NT2/D1 (cell line): Measurements from ENCODE around the gene CDC26.
"Not testable (repeated sequence)": the region's sequence is repeated elsewhere in the genome, so short reads cannot be mapped to it uniquely, and the experiment has no call there.

ENCODE experiments used
- DNase-seq: peaks from one replicate; pipeline ENCODE4 v3.0.0-alpha.2; 2011; ENCODE audit warnings: low read depth, low spot score
- H3K27me3 ChIP-seq: 2 replicates; pipeline ENCODE4 v1.6.0; 2011; ENCODE audit warnings: mild to moderate bottlenecking; ENCODE audit not compliant: insufficient read length, insufficient read depth
- H3K36me3 ChIP-seq: 2 replicates; pipeline ENCODE4 v1.6.1; 2011; ENCODE audit warnings: mild to moderate bottlenecking, low read length, mixed read lengths; ENCODE audit not compliant: insufficient read depth, insufficient read length
- H3K4me1 ChIP-seq: 2 replicates; pipeline ENCODE4 v1.5.1; 2011; ENCODE audit not compliant: insufficient read depth, insufficient read length
- H3K4me3 ChIP-seq: 2 replicates; pipeline ENCODE4 v1.5.1; 2011; ENCODE audit warnings: low read depth; ENCODE audit not compliant: insufficient read length
- H3K9ac ChIP-seq: 2 replicates; pipeline ENCODE4 v1.6.0; 2011; ENCODE audit warnings: low read depth; ENCODE audit not compliant: insufficient read length
- H3K9me3 ChIP-seq: 2 replicates; pipeline ENCODE4 v1.5.1; 2011; ENCODE audit warnings: mild to moderate bottlenecking, low read length; ENCODE audit not compliant: insufficient read depth
- SUZ12 ChIP-seq: IDR thresholded peaks from 2 replicates; pipeline ENCODE4 v1.6.1; 2011; ENCODE audit not compliant: insufficient read length, insufficient read depth; ENCODE audit errors: extremely low read depth
- YY1 ChIP-seq: IDR thresholded peaks from 2 replicates; pipeline ENCODE4 v1.6.1; 2011; ENCODE audit not compliant: insufficient read length, insufficient read depth
- ZNF274 ChIP-seq: IDR thresholded peaks from 2 replicates; pipeline ENCODE4 v1.6.1; 2011; ENCODE audit warnings: mild to moderate bottlenecking, low read depth, low read length

CDC26 gene

DNA sequence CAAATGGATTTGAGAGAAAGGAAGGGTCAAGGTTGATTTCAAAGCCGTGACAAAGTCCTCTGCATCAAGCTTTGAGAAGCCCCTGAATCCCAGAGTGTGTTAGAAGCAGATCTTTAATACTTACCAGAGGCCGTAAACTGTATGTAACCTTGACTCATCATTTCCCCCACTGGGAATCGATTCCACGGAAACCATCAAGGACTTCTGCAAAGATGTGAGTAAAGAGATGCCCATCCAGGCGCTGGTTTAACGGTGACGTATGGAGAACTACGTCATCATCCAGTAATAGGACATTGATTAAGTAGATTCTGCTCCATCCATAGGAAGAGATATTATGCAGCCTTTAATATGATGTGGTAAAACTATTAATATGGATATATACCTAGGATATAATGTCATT is 26.2 kb upstream of the CDC26 start:
- Histone ChIP-seq H3K9ac (no peak overlapping the region), H3K4me1 (peaks cover 6% of the 10 kb centered on the region), H3K36me3 (no peaks in the 10 kb centered on the region), H3K9me3 (no peaks in the 10 kb centered on the region), H3K4me3 (no peak overlapping the region), H3K27me3 (no peaks in the 10 kb centered on the region)
- DNase-seq: no peak
- TF ChIP-seq ZNF274: no peak
- TF ChIP-seq SUZ12: no peak
- no peak for TF ChIP-seq YY1

GRCh38 chr9:113299800-113300292 is 24.5 kb upstream of the CDC26 start:
- no peak for TF ChIP-seq SUZ12
- no peak for DNase-seq
- H3K27me3 ChIP-seq: no peaks in the 10 kb centered on the region
- no peaks in the 10 kb centered on the region for H3K9me3 ChIP-seq
- H3K9ac ChIP-seq: no peak overlapping the region
- no peak overlapping the region for H3K4me3 ChIP-seq
- peaks cover 6% of the 10 kb centered on the region for H3K4me1 ChIP-seq
- no peaks in the 10 kb centered on the region for H3K36me3 ChIP-seq

- H3K27me3 ChIP-seq: no peaks in the 10 kb centered on the region
- H3K36me3 ChIP-seq: peaks cover 1% of the 10 kb centered on the region
- no peak overlapping the region for H3K4me3 ChIP-seq
- TF ChIP-seq SUZ12: no peak
- no peak for TF ChIP-seq YY1
- TF ChIP-seq ZNF274: no peak
- peaks cover 6% of the 10 kb centered on the region for H3K4me1 ChIP-seq
- no peak for DNase-seq
- no peak overlapping the region for H3K9ac ChIP-seq
- no peaks in the 10 kb centered on the region for H3K9me3 ChIP-seq
Observed at GRCh38 chr9:113298924-113299770, 23.8 kb upstream of the CDC26 start.

DNA sequence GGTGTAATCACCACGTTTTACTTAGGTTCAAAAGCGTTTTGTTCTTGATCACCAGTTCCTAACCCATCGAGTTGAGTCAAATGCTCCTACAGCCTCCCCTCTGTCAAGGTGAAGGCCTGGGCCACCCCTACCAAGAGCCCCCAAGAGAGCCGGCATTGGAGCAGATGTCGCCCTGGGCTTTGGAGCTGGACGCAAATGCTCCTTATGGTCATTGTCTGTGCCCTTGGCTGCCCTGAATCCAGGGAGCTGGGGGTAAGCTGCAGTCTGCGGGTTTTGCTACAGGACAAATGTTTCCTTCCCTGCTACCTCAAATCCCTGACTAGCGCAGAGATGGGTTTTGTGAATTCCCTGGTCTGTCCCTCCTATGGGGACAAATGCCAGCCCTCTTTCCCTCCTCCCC is 22.9 kb upstream of the CDC26 start:
- Histone ChIP-seq H3K9ac (no peak overlapping the region), H3K36me3 (peaks cover 9% of the 10 kb centered on the region), H3K27me3 (no peaks in the 10 kb centered on the region), H3K4me3 (no peak overlapping the region), H3K9me3 (no peaks in the 10 kb centered on the region), H3K4me1 (peaks cover 6% of the 10 kb centered on the region)
- no peak for DNase-seq
- TF ChIP-seq SUZ12 (no peak), ZNF274 (no peak), YY1 (no peak)

GRCh38 chr9:113296796-113297558 is 21.6 kb upstream of the CDC26 start:
- Histone ChIP-seq H3K9me3 (no peaks in the 10 kb centered on the region), H3K9ac (no peak overlapping the region), H3K4me3 (no peak overlapping the region), H3K27me3 (no peaks in the 10 kb centered on the region), H3K4me1 (no peaks in the 10 kb centered on the region), H3K36me3 (peaks cover 22% of the 10 kb centered on the region)
- TF ChIP-seq SUZ12: no peak
- no peak for TF ChIP-seq YY1
- no peak for TF ChIP-seq ZNF274
- DNase-seq: no peak

GRCh38 chr9:113296247-113296646 is 20.9 kb upstream of the CDC26 start:
- not testable (repeated sequence) for H3K4me3 ChIP-seq, H3K9me3 ChIP-seq, H3K4me1 ChIP-seq, H3K27me3 ChIP-seq, DNase-seq, H3K9ac ChIP-seq
- H3K36me3 ChIP-seq: peaks cover 29% of the 10 kb centered on the region

DNA sequence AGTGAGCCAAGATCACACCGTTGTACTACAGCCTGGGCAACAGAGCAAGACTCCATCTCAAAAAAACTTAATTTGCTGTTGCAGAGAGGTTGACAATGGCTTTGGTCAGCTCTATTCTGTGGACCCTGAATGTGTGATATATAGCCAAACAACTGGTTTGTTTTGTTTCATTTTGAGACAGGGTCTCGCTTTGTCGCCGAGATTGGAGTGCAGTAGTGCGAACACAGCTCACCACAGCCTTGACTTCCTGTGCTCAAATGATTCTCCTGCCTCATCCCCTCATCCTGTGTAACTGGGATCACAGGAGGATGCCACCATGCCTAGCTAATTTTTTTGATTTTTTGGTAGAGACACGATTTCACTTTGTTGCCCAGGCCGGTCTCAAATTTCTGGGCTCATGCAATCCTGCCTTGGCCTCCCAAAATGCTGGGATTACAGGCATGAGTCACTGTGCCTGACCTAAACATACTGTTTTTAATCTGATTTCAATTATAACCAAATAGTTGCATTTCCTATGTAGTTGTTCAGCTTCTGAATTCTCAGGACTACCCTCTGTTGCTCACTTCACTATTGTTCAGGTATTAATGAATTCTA is 18.0 kb upstream of the CDC26 start:
- DNase-seq: no peak
- Histone ChIP-seq H3K9ac (no peak overlapping the region), H3K27me3 (no peaks in the 10 kb centered on the region), H3K4me3 (no peak overlapping the region), H3K9me3 (no peaks in the 10 kb centered on the region), H3K4me1 (no peaks in the 10 kb centered on the region), H3K36me3 (peaks cover 57% of the 10 kb centered on the region)
- no peak for TF ChIP-seq YY1
- TF ChIP-seq ZNF274: no peak
- no peak for TF ChIP-seq SUZ12
